SW 1271 (cell line): ENCODE measurements around the gene LPO.

ENCODE experiments used
- DNase-seq, 2 experiments: peaks; one replicate each; lab custom pipeline; 2025; lab: John Stamatoyannopoulos, UW

The LPO gene

GRCh38 chr17:58238147-58238634, at the start of gene LPO:
TSS of gene LPO (plus strand) at chr17:58238584. CDS start at chr17:58242980, 4,396 bp downstream.
- DNase-seq = no peak

DNA sequence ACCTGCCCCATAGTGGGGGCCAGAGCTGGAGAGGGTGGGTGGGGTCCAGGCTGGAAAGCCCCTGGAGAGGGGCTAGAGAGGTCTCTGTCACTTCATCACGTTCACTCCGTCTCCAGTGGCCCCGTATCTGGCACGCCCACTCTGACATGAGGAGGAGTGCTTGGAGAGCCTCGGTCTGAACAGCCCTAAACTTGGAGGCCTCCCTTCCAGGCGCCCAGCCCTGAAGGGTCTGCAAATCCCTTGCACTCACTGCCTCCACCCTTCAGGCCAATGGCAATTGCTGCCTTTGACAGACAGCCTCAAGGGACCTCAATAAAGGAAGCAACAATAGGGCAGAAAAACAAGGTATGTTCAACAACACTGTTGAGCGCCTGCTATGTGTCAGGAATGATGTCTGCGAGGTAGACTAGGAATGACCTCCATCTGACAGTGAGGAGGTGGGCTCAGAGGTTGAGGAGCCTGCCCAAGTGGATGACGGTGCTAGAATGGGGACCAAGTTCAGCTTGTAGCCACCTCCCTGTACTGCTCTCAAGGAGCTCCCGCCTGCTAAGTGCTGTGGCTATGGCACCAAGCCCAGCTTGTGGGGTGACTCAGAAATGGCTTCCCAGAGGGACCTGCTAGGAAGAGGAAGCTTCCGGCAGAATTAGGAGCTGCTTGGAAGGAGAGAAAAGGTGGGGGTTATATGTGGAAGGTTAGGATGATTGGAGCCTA, 48.8 kb upstream of the LPO start:
- DNase-seq = peak in 1 of 2 experiments; percentile 56

DNA sequence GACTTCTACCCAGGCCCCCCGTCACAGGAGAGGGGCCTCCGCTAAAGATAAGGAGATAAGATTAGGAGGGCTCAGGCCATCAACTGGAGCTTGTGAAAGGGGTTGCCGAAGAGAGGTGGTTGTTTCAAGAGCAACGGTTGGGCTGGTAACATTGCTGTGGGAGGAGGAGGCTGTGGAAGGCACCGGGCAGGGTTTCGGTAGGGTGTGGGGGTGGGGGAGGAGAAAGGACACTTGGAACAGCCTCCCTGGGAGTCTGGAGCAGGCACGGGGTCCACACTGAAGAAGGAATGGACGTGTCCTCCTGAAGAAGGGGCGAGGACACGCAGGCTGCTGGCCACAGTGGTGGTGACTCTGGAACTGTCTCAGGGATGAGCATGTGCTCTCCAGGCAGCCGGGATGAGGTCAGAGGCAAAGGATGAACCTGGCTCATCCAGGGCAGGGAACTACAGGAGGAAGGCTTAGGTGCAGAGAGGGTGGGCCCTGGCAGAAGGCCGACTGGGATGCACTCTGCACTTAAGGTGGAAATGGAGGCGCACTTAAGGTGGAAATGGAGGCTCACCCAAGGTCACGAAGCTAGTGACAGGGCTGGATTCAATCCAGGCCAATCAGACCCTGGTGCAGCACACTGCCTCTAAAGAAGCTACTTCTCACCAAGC, 47.0 kb upstream of the LPO start:
- DNase-seq = no peak

DNA sequence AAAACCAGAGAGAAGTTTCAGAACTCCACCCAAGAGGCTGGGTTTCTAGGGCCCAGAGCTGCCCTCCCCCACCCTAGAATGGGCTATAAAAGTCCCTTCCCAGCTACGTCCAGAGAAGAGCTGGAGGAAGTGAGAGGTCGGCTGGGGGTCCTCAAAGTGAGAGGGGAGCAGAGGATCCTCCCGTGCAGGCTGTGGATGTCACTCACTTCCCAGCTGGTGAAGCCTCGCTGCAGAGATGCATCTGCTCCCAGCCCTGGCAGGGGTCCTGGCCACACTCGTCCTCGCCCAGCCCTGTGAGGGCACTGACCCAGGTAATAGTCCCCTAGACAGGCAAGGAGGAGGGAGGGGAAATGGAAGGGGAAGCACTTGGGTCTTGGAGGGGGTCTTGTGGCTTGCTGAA, 45.8 kb upstream of the LPO start, which contains the start of gene EPX:
Gene EPX, plus strand, starts transcription at position 115 of the 400 bp plus-strand sequence. Its CDS starts 121 bp downstream, at position 236.
- no peak for DNase-seq

DNA sequence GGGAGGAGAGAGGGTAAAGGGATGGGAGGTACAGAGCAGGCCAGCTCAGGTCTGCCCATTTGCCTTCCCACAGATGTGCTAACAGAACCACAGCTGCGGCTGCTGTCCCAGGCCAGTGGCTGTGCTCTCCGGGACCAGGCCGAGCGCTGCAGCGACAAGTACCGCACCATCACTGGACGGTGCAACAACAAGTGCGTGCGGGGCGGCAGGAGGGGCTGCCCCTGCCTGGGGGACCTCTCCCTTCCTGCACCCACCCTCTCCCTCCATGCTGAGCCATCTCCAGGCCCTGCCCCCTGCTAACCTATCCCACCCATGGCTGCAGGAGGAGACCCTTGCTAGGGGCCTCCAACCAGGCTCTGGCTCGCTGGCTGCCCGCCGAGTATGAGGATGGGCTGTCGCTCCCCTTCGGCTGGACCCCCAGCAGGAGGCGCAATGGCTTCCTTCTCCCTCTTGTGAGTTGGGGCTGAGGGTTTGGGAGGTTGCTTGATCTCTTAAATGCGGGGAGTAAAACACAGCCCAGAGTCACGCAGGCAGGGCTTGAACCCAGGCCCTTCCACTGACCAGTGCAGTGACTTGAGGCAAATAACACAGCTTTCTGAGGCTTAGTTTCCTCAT, 44.6 kb upstream of the LPO start:
- DNase-seq = no peak

DNA sequence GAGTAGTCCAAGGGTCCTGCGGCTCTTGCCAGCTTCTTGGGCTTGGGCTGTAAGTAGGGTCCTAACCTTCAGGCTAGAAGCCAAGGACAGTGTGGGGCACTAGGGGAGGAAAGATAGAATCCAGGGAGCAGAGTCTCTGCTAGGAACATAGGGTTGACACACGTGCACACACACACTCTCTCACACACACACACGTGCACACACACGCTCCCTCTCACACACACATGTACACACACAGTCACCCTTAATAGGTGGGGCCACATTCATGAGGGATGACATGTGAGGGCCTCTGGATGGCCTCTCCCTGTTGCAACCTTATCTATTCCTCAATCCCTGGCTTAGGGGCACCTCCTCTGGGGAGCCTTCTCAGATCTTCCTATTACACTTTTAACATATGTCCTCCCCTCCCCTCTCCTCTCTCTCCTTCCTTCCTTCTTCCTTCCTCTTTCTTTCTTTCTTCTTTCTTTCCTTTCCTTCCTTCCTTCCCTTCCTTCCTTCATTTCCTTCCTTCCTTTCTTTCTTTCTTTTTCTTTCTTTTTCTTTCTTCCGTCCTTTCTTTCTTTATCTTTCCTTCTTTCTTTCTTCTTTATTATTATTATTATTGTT, 42.8 kb upstream of the LPO start:
- no peak for DNase-seq

GRCh38 chr17:58196610-58197009, 41.8 kb upstream of the LPO start:
- no peak for DNase-seq

DNA sequence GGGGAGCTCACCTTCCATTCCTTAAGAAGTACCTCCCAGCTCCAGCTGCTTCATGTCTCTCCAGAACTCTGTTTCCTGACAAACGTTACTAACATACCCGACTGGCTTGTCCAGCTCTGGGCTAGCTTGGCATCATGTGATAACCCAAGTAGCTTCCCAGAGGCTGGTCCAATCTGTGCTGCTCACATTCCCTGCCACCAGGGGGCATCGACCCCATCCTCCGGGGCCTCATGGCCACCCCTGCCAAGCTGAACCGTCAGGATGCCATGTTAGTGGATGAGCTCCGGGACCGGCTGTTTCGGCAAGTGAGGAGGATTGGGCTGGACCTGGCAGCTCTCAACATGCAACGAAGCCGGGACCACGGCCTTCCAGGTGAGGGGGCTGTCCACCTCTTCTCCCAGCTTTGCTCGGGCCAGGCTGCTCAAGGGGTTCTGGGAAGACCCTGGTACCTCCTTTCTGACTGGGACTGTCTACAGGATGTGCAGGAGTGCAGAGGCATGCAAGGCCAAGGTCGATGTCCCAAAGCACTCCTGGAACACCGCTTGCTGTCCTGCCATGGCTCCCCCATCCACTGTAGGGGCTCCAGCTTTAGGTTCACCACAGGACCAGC, 38.3 kb upstream of the LPO start:
- peak in 1 of 2 experiments; percentile 15 for DNase-seq

DNA sequence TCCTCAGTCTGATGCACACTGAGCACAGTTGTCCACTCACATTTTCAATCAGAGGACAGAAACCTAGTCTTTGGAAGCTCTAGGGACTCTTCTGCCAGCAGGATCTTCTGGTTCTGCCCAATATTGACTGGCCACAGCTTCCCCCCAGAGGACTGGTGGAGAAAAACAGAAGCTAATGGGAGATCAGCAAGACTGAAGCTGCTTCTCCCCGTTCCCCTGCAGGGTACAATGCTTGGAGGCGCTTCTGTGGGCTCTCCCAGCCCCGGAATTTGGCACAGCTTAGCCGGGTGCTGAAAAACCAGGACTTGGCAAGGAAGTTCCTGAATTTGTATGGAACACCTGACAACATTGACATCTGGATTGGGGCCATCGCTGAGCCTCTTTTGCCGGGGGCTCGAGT, 35.5 kb upstream of the LPO start:
- no peak for DNase-seq

GRCh38 chr17:58204796-58205195, 33.6 kb upstream of the LPO start:
- no peak for DNase-seq

GRCh38 chr17:58205936-58206335, 32.4 kb upstream of the LPO start:
- no peak for DNase-seq

DNA sequence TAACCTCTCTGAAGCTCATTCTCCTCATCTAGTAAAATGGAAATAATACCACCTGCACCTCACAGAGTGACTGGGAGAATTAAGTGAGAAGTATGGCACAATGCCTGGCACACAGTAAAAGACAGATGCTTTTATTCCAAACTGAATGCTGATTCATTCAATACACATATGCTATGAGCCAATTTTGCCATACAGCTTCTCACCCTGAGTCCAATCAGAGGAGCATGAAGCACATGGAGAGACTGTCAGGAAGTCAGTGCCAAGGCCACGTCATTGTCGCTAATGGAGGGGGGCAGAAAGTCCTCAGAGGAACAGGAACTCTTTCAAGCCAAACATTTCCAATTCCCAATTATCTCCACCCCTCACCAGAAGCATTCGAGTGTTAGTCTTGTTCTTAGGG, 30.9 kb upstream of the LPO start:
- no peak for DNase-seq

DNA sequence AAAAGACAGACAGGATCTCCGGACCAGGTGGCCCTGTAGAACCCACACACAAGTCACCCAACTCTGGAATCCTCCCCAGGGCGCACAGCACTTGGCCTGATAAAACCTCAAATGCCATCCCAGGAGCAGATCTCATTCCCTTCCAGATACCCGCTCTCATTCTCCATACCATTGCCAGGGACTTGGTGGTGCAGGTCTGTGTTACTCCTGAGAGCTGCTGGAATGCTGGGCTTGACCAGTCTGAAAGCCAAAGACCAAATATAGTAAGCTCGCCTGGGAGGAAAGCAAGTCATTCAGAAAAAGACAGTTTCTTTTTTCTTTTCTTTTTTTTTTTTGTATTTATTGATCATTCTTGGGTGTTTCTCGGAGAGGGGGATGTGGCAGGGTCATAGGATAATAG, 30.0 kb upstream of the LPO start:
- DNase-seq = no peak

- DNase-seq = no peak
Measured at GRCh38 chr17:58210922-58211321, 27.5 kb upstream of the LPO start.

DNA sequence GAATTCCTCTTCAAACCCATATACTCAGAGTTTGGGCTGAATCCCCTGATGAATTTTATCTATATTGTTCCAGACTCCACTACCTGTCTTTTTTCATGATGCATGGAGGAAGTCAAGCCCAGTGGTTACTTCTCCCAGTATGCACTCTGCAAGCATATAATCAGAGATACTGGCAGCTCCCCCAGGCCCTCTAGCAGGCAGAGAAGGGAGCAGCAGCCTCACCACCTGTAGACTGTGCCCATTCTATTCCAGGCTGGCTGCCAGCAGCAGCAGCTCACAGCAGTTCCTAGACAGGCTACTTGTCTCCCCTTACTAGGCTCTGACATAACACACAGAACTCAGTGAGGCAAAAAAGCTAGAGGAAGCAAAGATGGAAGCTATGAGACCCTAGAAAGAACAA, 22.7 kb upstream of the LPO start:
- DNase-seq = peak; percentile 13 to 20

- no peak for DNase-seq
Measured at GRCh38 chr17:58217766-58218165, 20.6 kb upstream of the LPO start.

GRCh38 chr17:58219007-58219788, 19.2 kb upstream of the LPO start, which contains the start of gene MKS1:
TSS of gene MKS1 (minus strand) at chr17:58219255. CDS start at chr17:58219230, 25 bp downstream.
- peak; percentile 75 to 89 for DNase-seq

DNA sequence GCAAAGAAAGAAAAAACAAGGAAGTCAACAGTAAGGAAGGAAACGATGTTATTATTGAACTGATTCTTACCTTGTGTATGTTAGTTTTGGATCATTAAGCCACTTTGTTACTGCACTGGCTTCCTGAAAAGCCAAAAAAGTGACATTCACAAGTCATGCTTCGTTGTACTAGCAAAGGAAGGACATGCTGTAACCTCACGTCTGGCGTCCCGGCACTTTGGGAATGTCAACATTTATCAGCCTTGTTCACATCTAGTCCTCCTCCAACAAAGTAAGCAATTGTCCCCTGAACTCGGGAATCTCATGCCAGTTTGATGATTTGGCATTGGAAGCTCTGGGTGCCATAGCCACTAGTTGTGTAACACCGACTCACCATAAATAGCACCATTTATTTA, 18.6 kb upstream of the LPO start:
- no peak for DNase-seq

GRCh38 chr17:58224315-58224714, 14.1 kb upstream of the LPO start:
- peak in 1 of 2 experiments; percentile 76 for DNase-seq

DNA sequence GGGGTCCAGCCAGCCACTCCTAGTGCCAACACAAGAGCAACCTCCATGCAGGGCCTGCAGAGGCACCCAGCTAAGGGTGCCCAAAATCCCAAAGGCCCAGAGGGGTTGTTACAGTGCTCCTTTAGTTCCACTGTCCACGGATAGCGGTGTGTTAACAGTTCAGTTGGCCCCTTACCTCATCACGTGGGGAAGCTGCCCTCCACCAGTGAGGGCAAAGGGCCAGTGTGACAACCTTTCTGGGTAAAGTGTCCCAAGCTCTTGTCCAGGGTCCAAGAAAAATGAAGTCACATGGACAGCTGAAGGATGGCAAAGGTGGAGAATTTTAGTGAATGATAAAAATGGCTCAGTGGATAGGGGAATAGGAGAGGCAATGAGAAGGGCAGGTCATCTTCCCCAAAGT, 10.7 kb upstream of the LPO start:
- DNase-seq = no peak

DNA sequence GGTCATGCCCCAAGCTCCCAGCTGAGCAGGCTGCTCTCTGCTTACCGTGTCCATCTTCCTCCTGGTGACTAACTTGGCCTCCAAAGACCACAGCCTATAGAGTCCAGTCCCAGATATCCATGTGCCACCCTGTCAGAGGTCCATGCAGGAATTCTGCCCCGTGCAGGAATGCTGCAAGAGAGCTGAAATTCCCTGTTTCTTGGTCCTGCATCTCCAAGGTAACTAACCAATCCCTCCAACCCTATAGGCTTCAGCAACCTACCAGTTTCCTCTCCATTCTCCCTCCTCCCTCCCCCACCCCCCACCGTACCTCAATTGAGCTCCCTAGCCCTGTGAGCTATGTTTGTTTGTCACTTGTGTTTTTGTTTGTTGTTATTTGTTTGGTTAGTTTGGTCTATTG, 9.7 kb upstream of the LPO start:
- no peak for DNase-seq
